ENCODE results near the gene SPARC. TPM values are rescaled to one million over a fixed set of nuclear protein-coding genes. Genes with fewer than 3 reads are reported as not detected.
"Not testable (repeated sequence)": the region's sequence is repeated elsewhere in the genome, so short reads cannot be mapped to it uniquely, and the experiment has no call there.

SPARC gene
- 1,000 to 10,000 TPM in 1 of 4 donors, 100 to 1,000 TPM in 3; 341 to 2,293 (median 751) TPM for total RNA-seq

DNA sequence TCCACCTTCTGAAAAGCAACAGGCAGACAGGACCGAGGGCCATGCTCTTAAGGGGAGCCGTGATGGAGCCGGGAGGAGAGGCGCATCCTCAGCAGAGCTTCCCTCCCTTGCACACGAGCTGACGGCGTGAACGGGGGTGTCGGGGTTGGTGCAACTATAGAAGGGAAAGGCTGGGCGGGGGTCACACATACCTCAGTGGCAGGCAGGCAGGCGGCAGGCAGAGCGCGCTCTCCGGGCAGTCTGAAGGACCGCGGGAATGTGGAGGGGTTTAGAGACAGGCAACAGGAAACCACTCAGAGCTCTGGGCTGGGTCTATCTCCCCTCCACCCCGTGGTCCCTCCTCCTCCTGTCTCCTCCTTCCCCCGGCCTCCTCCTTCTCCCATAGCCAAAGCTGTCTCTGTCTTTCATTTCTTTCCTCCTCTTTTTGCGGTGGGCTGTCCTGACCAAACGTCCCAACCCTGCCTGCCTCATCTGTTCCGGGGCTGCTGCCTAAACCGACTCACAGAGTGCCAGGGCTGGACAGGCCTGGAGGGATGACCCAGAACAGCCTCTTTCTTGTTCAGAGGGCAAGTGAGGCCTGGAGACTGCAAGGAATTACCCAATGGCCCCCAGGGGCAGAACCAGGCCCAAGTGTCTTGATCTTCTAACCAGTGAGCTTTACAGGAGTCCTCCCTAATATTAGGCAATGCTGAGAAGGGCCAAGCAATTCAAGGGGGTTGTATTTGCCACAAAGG lies at the start of gene SPARC:
SPARC (minus strand) TSS at position 242 of the 734 bp plus-strand sequence. CDS start 10,727 bp downstream, outside the sequence.
- H3K27ac ChIP-seq: peak within 1 kb of the TSS; percentile 88 to 100
- TF ChIP-seq, protein P1, sequence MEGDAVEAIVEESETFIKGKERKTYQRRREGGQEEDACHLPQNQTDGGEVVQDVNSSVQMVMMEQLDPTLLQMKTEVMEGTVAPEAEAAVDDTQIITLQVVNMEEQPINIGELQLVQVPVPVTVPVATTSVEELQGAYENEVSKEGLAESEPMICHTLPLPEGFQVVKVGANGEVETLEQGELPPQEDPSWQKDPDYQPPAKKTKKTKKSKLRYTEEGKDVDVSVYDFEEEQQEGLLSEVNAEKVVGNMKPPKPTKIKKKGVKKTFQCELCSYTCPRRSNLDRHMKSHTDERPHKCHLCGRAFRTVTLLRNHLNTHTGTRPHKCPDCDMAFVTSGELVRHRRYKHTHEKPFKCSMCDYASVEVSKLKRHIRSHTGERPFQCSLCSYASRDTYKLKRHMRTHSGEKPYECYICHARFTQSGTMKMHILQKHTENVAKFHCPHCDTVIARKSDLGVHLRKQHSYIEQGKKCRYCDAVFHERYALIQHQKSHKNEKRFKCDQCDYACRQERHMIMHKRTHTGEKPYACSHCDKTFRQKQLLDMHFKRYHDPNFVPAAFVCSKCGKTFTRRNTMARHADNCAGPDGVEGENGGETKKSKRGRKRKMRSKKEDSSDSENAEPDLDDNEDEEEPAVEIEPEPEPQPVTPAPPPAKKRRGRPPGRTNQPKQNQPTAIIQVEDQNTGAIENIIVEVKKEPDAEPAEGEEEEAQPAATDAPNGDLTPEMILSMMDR (IDR thresholded peaks at IDR 0.05): no peak
- peak; percentile 93 to 95 for TF ChIP-seq POLR2A (IDR thresholded peaks at IDR 0.05)
- H3K9me3 ChIP-seq: no peaks in the 10 kb centered on the region
- peak; percentile 87 to 92 for DNase-seq
- peaks cover 19 to 21% of the 10 kb centered on the region in 2 donors for H3K4me1 ChIP-seq
- H3K4me3 ChIP-seq: peak within 1 kb of the TSS; percentile 50 to 95
- no peaks in the 10 kb centered on the region for H3K36me3 ChIP-seq
- intact Hi-C loops (cut with DNase I; ENCODE audit: low total_unique reads): no loop called here
- H3K27me3 ChIP-seq: no peaks in the 10 kb centered on the region

- H3K36me3 ChIP-seq: no peaks in the 10 kb centered on the region
- intact Hi-C loops (cut with DNase I; ENCODE audit: low total_unique reads): no loop called here
- no peaks in the 10 kb centered on the region for H3K9me3 ChIP-seq
- no peak for TF ChIP-seq POLR2A (IDR thresholded peaks at IDR 0.05)
- TF ChIP-seq, protein P1 (IDR thresholded peaks at IDR 0.05): no peak
- H3K27me3 ChIP-seq: no peaks in the 10 kb centered on the region
- no peak overlapping the region for H3K4me3 ChIP-seq
- no peaks in the 10 kb centered on the region for H3K4me1 ChIP-seq
- DNase-seq: no peak
- H3K27ac ChIP-seq: no peak overlapping the region
Observed at GRCh38 chr5:151735646-151736045, 48.9 kb upstream of the SPARC start.

DNA sequence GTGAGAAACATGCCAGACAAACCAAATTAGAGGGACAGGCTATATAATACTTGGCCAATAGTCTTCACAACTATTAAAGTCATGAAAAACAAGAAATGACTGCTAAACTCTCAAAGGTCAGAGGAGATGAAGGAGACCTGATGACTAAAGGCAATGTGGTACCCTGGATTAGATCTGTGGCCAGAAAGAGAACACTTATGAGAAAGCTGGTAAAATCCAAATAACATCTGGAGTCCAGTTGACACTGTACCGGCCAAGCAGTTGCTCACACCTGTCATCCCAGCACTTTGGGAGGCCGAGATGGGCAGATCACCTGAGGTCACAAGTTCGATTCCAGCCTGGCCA lies 47.3 kb upstream of the SPARC start:
- DNase-seq: no peak
- no peaks in the 10 kb centered on the region for H3K9me3 ChIP-seq
- H3K27me3 ChIP-seq: no peaks in the 10 kb centered on the region
- H3K4me1 ChIP-seq: no peaks in the 10 kb centered on the region
- H3K4me3 ChIP-seq: no peak overlapping the region
- TF ChIP-seq, protein P1 (IDR thresholded peaks at IDR 0.05): no peak
- no peak for TF ChIP-seq POLR2A (IDR thresholded peaks at IDR 0.05)
- H3K36me3 ChIP-seq: no peaks in the 10 kb centered on the region
- intact Hi-C loops (cut with DNase I; ENCODE audit: low total_unique reads): no loop called here
- H3K27ac ChIP-seq: no peak overlapping the region

DNA sequence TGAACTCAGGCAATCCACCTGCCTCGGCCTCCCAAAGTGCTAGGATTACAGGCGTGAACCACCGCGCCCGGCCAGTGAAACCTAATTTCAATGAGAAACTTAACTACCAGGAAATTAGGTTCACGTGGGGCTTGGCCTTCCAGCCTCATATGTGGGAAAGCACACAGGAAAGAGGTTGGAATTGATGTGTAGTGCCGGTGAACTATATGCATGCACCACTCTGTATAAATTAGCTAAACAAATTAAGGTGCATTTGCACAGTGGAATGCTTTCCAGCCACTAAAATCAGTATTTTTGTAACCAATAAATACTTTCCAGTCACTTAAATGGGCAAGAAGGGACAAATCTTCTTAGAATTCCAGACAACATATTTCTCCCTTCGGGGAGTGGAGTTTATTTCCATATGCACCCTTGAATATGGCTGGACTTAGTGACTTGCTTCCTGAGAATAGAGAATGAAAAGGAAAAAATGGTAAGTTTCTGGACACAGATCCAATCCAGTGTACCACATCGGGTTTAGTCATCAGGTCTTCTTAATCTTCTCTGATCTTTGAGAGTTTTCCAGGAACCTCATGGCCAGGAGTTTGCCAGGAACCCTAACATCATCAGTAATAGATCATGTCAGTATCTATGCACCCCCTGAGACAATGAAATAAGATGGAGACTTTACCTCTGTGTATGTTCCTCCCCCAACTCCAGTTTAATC lies 46.8 kb upstream of the SPARC start:
- no peak overlapping the region for H3K27ac ChIP-seq
- no peaks in the 10 kb centered on the region for H3K36me3 ChIP-seq
- intact Hi-C loops (cut with DNase I; ENCODE audit: low total_unique reads): no loop called here
- DNase-seq: no peak
- no peaks in the 10 kb centered on the region for H3K27me3 ChIP-seq
- no peaks in the 10 kb centered on the region for H3K4me1 ChIP-seq
- no peak overlapping the region for H3K4me3 ChIP-seq
- no peaks in the 10 kb centered on the region for H3K9me3 ChIP-seq
- no peak for TF ChIP-seq POLR2A (IDR thresholded peaks at IDR 0.05)
- TF ChIP-seq, protein P1 (IDR thresholded peaks at IDR 0.05): no peak

DNA sequence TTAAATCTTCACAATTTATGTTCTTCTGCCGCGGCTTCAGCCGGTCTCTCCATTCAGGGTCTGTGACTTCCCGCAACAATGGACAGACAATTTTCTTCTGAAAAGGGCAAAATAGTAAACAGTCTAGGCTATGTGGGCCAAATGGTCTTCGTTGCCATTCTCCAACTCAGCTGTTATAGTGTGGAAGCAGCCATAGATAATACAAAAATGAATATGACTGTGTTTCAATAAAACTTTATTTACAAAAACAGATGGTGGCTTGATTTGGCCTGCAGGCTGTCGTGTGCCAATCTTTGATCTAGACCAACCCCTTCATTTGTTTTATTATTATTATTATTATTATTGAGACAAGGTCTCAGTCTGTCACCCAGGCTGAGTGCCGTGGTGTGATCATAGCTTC lies 43.7 kb upstream of the SPARC start:
- no peak overlapping the region for H3K4me3 ChIP-seq
- no peaks in the 10 kb centered on the region for H3K27me3 ChIP-seq
- H3K4me1 ChIP-seq: no peaks in the 10 kb centered on the region
- H3K9me3 ChIP-seq: no peaks in the 10 kb centered on the region
- intact Hi-C loops (cut with DNase I; ENCODE audit: low total_unique reads): no loop called here
- no peak for TF ChIP-seq POLR2A (IDR thresholded peaks at IDR 0.05)
- TF ChIP-seq, protein P1 (IDR thresholded peaks at IDR 0.05): no peak
- no peak overlapping the region for H3K27ac ChIP-seq
- no peaks in the 10 kb centered on the region for H3K36me3 ChIP-seq
- DNase-seq: no peak

- intact Hi-C loops (cut with DNase I; ENCODE audit: low total_unique reads): not testable (repeated sequence)
Observed at GRCh38 chr5:151729597-151729996, 42.9 kb upstream of the SPARC start.

More at GRCh38 chr5:151729597-151729996, 42.9 kb upstream of the SPARC start:
- not testable (repeated sequence) for H3K27me3 ChIP-seq, H3K4me1 ChIP-seq, H3K27ac ChIP-seq, H3K36me3 ChIP-seq, H3K4me3 ChIP-seq, H3K9me3 ChIP-seq, DNase-seq

All from uterus (tissue), 4 donors.